Measurements from ENCODE around the gene GHR.
A peak's percentile ranks its signal among the peaks of the same experiment; 100 is the strongest.

The GHR gene

DNA sequence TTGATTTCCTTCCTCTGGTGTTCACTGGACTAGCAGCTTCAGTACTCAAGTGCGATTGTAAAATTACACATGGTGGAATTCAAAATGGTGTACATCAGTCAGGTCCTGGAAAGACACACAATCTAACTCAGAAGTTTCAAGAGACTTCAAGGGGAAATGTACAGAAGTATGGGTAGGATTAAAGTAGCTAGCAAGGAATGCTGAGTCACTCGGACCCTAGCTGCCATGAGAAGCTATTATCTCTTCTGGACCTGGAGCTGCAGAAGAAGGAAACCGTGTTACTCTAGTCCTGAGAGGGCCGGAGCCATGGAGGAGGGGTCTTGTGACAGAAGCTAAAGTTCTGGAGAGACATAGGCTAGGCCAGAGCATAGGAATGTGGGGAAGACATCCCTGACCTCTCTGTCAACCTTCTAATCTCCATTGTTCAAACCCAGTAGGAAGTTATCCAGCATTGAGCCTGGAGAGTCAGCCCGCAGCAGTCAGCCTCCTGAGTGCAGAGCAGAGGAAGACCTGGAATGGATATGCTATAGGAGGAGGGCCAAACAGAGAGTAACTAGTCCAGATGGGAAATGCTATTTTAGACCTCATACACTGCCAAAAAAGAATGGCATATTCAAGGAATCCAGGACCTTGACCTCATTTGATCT is 84.3 kb downstream of the GHR start:
- no peaks in the 10 kb centered on the region for H3K27me3 ChIP-seq (ENCODE audit: control insufficient read depth in 2 of 2, insufficient read depth in 2 of 2, low read length in 2 of 2)
- H3K4me1 ChIP-seq (ENCODE audit: control insufficient read depth in 2 of 2, insufficient read depth in 2 of 2, low read length in 2 of 2) = no peaks in the 10 kb centered on the region
- H3K36me3 ChIP-seq (ENCODE audit: control insufficient read depth in 2 of 2, insufficient read depth in 2 of 2, low read length in 2 of 2) = no peaks in the 10 kb centered on the region
- H3K9ac ChIP-seq (ENCODE audit: low read depth in 1 of 2, low read length in 2 of 2) = no peak overlapping the region
- H3K27ac ChIP-seq (ENCODE audit: low read depth in 2 of 2, low read length in 2 of 2) = no peak overlapping the region
- H3K4me3 ChIP-seq (ENCODE audit: low read length in 2 of 2) = no peak overlapping the region
- no peaks in the 10 kb centered on the region for H3K9me3 ChIP-seq (ENCODE audit: control insufficient read depth in 2 of 2, low read length in 2 of 2)

DNA sequence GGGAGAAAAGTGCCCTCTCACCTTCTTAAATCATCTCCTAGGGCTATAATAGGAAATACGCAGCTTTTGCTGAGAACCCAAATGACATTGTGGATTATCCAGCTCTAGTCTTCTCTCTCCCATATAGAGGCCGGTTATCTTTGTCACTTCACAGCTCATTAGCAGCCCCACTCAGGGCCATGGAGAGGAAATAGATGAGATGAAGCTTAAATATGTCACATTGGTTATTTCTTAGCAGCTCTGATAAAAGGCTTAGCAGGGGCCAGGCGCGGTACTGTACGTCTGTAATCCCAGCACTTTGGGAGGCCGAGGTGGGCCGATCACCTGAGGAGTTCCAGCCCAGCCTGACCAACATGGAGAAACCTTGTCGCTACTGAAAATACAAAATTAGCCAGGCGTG is 90.0 kb downstream of the GHR start:
- no peak overlapping the region for H3K27ac ChIP-seq (ENCODE audit: low read depth in 2 of 2, low read length in 2 of 2)
- H3K4me1 ChIP-seq (ENCODE audit: control insufficient read depth in 2 of 2, insufficient read depth in 2 of 2, low read length in 2 of 2) = peaks cover 0 to 18% of the 10 kb centered on the region in 2 donors
- no peaks in the 10 kb centered on the region for H3K9me3 ChIP-seq (ENCODE audit: control insufficient read depth in 2 of 2, low read length in 2 of 2)
- no peaks in the 10 kb centered on the region for H3K27me3 ChIP-seq (ENCODE audit: control insufficient read depth in 2 of 2, insufficient read depth in 2 of 2, low read length in 2 of 2)
- no peak overlapping the region for H3K9ac ChIP-seq (ENCODE audit: low read depth in 1 of 2, low read length in 2 of 2)
- no peak overlapping the region for H3K4me3 ChIP-seq (ENCODE audit: low read length in 2 of 2)
- no peaks in the 10 kb centered on the region for H3K36me3 ChIP-seq (ENCODE audit: control insufficient read depth in 2 of 2, insufficient read depth in 2 of 2, low read length in 2 of 2)

DNA sequence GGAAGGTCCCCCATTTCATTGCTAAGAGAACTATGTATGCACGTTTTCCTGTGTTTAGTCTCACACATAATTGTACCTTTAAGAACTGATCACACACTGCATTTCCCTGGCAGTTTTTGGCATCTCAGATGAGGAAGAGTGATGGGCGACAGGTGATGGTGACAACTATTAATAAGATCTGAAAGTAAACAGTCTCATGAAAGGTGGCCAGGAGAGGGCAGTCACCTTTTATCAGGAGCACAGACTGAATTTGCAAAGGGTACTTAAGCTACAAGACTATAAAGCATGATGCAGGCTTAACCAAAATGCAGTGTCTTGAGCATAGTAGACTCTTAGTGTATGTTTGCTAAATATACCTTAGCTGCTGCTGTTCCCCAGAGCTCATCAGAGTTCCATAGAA is 91.5 kb downstream of the GHR start:
- H3K36me3 ChIP-seq (ENCODE audit: control insufficient read depth in 2 of 2, insufficient read depth in 2 of 2, low read length in 2 of 2) = no peaks in the 10 kb centered on the region
- H3K27ac ChIP-seq (ENCODE audit: low read depth in 2 of 2, low read length in 2 of 2) = no peak overlapping the region
- no peaks in the 10 kb centered on the region for H3K27me3 ChIP-seq (ENCODE audit: control insufficient read depth in 2 of 2, insufficient read depth in 2 of 2, low read length in 2 of 2)
- no peak overlapping the region for H3K9ac ChIP-seq (ENCODE audit: low read depth in 1 of 2, low read length in 2 of 2)
- peaks cover 0 to 25% of the 10 kb centered on the region in 2 donors for H3K4me1 ChIP-seq (ENCODE audit: control insufficient read depth in 2 of 2, insufficient read depth in 2 of 2, low read length in 2 of 2)
- no peak overlapping the region for H3K4me3 ChIP-seq (ENCODE audit: low read length in 2 of 2)
- H3K9me3 ChIP-seq (ENCODE audit: control insufficient read depth in 2 of 2, low read length in 2 of 2) = no peaks in the 10 kb centered on the region

- peaks cover 0 to 31% of the 10 kb centered on the region in 2 donors for H3K4me1 ChIP-seq (ENCODE audit: control insufficient read depth in 2 of 2, insufficient read depth in 2 of 2, low read length in 2 of 2)
- H3K36me3 ChIP-seq (ENCODE audit: control insufficient read depth in 2 of 2, insufficient read depth in 2 of 2, low read length in 2 of 2) = no peaks in the 10 kb centered on the region
- no peak overlapping the region for H3K27ac ChIP-seq (ENCODE audit: low read depth in 2 of 2, low read length in 2 of 2)
- no peak overlapping the region for H3K9ac ChIP-seq (ENCODE audit: low read depth in 1 of 2, low read length in 2 of 2)
- H3K27me3 ChIP-seq (ENCODE audit: control insufficient read depth in 2 of 2, insufficient read depth in 2 of 2, low read length in 2 of 2) = no peaks in the 10 kb centered on the region
- no peaks in the 10 kb centered on the region for H3K9me3 ChIP-seq (ENCODE audit: control insufficient read depth in 2 of 2, low read length in 2 of 2)
- H3K4me3 ChIP-seq (ENCODE audit: low read length in 2 of 2) = no peak overlapping the region
These were observed 92.3 kb downstream of the GHR start for GRCh38 chr5:42515504-42515903.

- Histone ChIP-seq H3K36me3 (ENCODE audit: control insufficient read depth in 2 of 2, insufficient read depth in 2 of 2, low read length in 2 of 2) (no peaks in the 10 kb centered on the region), H3K4me1 (ENCODE audit: control insufficient read depth in 2 of 2, insufficient read depth in 2 of 2, low read length in 2 of 2) (peaks cover 3 to 38% of the 10 kb centered on the region in 2 donors), H3K27ac (ENCODE audit: low read depth in 2 of 2, low read length in 2 of 2) (peak overlapping the region in 1 of 2 donors; percentile 2), H3K9ac (ENCODE audit: low read depth in 1 of 2, low read length in 2 of 2) (no peak overlapping the region), H3K9me3 (ENCODE audit: control insufficient read depth in 2 of 2, low read length in 2 of 2) (no peaks in the 10 kb centered on the region), H3K27me3 (ENCODE audit: control insufficient read depth in 2 of 2, insufficient read depth in 2 of 2, low read length in 2 of 2) (no peaks in the 10 kb centered on the region), H3K4me3 (ENCODE audit: low read length in 2 of 2) (no peak overlapping the region)
These were observed 93.2 kb downstream of the GHR start for GRCh38 chr5:42516282-42517042.

DNA sequence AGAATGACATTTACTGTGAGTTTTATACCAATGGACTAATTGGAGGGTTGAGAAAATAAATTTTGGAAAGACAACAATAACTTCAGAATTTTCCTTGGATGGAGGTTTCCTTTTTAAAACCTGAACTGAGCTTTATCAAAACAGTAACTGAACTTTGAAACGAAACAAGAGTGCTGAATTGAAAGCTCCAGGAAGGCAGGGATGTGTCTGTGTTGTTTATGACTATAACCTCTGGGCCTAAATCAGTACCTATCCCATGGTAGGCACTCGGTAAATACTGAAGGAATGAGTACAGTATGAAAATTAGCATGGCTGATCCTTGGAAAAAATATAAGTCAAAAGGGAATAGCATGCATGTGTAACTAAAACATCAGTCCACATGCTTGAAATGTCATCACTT is 93.9 kb downstream of the GHR start:
- Histone ChIP-seq H3K9ac (ENCODE audit: low read depth in 1 of 2, low read length in 2 of 2) (no peak overlapping the region), H3K4me3 (ENCODE audit: low read length in 2 of 2) (no peak overlapping the region), H3K27me3 (ENCODE audit: control insufficient read depth in 2 of 2, insufficient read depth in 2 of 2, low read length in 2 of 2) (no peaks in the 10 kb centered on the region), H3K4me1 (ENCODE audit: control insufficient read depth in 2 of 2, insufficient read depth in 2 of 2, low read length in 2 of 2) (peaks cover 3 to 38% of the 10 kb centered on the region in 2 donors), H3K36me3 (ENCODE audit: control insufficient read depth in 2 of 2, insufficient read depth in 2 of 2, low read length in 2 of 2) (no peaks in the 10 kb centered on the region), H3K9me3 (ENCODE audit: control insufficient read depth in 2 of 2, low read length in 2 of 2) (no peaks in the 10 kb centered on the region), H3K27ac (ENCODE audit: low read depth in 2 of 2, low read length in 2 of 2) (peak overlapping the region in 1 of 2 donors; percentile 2)

DNA sequence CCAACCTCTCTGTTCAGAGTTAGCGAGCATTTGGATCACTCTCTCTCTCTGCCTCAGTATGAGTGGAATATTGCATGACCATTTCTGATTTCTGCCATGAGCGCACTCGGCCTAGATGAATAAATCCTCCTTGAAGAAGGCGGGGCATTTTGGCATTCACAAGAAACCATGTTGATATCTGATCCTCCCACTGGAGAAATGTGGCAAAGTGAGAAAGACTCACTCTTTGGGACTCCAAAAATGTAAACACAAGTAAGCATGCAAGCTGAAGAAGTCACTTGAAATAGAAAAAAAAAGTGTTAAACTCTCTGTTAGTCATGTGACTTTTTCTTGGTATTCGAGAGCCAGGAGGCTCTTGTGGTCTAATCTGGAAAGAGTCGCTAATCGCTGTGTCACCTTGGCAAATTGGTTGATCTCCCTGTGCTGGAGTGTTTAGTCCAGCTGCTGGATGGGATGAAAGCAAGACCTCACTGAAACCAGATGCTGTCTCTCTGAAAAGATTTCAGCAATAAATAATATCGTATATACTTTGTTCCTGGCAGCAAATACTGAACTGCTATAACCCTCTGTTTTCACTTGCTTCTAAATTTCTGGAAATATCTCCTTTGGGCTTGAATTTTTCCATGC is 95.5 kb downstream of the GHR start:
- H3K9ac ChIP-seq (ENCODE audit: low read depth in 1 of 2, low read length in 2 of 2) = no peak overlapping the region
- no peaks in the 10 kb centered on the region for H3K9me3 ChIP-seq (ENCODE audit: control insufficient read depth in 2 of 2, low read length in 2 of 2)
- no peaks in the 10 kb centered on the region for H3K27me3 ChIP-seq (ENCODE audit: control insufficient read depth in 2 of 2, insufficient read depth in 2 of 2, low read length in 2 of 2)
- H3K36me3 ChIP-seq (ENCODE audit: control insufficient read depth in 2 of 2, insufficient read depth in 2 of 2, low read length in 2 of 2) = no peaks in the 10 kb centered on the region
- H3K27ac ChIP-seq (ENCODE audit: low read depth in 2 of 2, low read length in 2 of 2) = no peak overlapping the region
- H3K4me3 ChIP-seq (ENCODE audit: low read length in 2 of 2) = no peak overlapping the region
- peaks cover 3 to 38% of the 10 kb centered on the region in 2 donors for H3K4me1 ChIP-seq (ENCODE audit: control insufficient read depth in 2 of 2, insufficient read depth in 2 of 2, low read length in 2 of 2)

GRCh38 chr5:42520203-42520602 is 97.0 kb downstream of the GHR start:
- peaks cover 3 to 37% of the 10 kb centered on the region in 2 donors for H3K4me1 ChIP-seq (ENCODE audit: control insufficient read depth in 2 of 2, insufficient read depth in 2 of 2, low read length in 2 of 2)
- no peak overlapping the region for H3K9ac ChIP-seq (ENCODE audit: low read depth in 1 of 2, low read length in 2 of 2)
- H3K36me3 ChIP-seq (ENCODE audit: control insufficient read depth in 2 of 2, insufficient read depth in 2 of 2, low read length in 2 of 2) = no peaks in the 10 kb centered on the region
- H3K27ac ChIP-seq (ENCODE audit: low read depth in 2 of 2, low read length in 2 of 2) = peak overlapping the region; percentile 13 to 71
- H3K27me3 ChIP-seq (ENCODE audit: control insufficient read depth in 2 of 2, insufficient read depth in 2 of 2, low read length in 2 of 2) = no peaks in the 10 kb centered on the region
- H3K9me3 ChIP-seq (ENCODE audit: control insufficient read depth in 2 of 2, low read length in 2 of 2) = no peaks in the 10 kb centered on the region
- H3K4me3 ChIP-seq (ENCODE audit: low read length in 2 of 2) = no peak overlapping the region

GRCh38 chr5:42520957-42521356 is 97.7 kb downstream of the GHR start:
- H3K27me3 ChIP-seq (ENCODE audit: control insufficient read depth in 2 of 2, insufficient read depth in 2 of 2, low read length in 2 of 2) = no peaks in the 10 kb centered on the region
- H3K4me1 ChIP-seq (ENCODE audit: control insufficient read depth in 2 of 2, insufficient read depth in 2 of 2, low read length in 2 of 2) = peaks cover 3 to 33% of the 10 kb centered on the region in 2 donors
- H3K9ac ChIP-seq (ENCODE audit: low read depth in 1 of 2, low read length in 2 of 2) = no peak overlapping the region
- H3K27ac ChIP-seq (ENCODE audit: low read depth in 2 of 2, low read length in 2 of 2) = peak overlapping the region; percentile 13 to 71
- no peak overlapping the region for H3K4me3 ChIP-seq (ENCODE audit: low read length in 2 of 2)
- H3K36me3 ChIP-seq (ENCODE audit: control insufficient read depth in 2 of 2, insufficient read depth in 2 of 2, low read length in 2 of 2) = no peaks in the 10 kb centered on the region
- no peaks in the 10 kb centered on the region for H3K9me3 ChIP-seq (ENCODE audit: control insufficient read depth in 2 of 2, low read length in 2 of 2)

DNA sequence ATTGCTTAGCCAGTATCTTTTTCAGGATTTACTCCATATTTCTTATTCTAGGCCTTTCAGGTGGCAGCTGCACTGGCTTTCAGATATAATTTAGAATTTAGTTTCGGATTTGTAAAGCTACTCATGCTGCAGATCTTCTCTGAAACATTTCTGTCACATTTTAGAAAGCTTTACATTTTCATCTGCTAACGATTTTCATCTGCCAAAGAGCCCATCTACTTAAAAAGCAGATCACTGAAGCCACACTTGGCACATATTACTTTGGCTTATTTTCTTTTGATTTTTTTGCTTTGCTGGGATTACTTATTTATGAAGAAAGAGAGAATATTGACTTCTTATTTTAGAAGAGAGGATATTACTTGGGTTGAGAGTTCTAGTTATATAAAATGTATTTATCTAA is 98.2 kb downstream of the GHR start:
- Histone ChIP-seq H3K4me1 (ENCODE audit: control insufficient read depth in 2 of 2, insufficient read depth in 2 of 2, low read length in 2 of 2) (peaks cover 3 to 30% of the 10 kb centered on the region in 2 donors), H3K36me3 (ENCODE audit: control insufficient read depth in 2 of 2, insufficient read depth in 2 of 2, low read length in 2 of 2) (no peaks in the 10 kb centered on the region), H3K27me3 (ENCODE audit: control insufficient read depth in 2 of 2, insufficient read depth in 2 of 2, low read length in 2 of 2) (no peaks in the 10 kb centered on the region), H3K4me3 (ENCODE audit: low read length in 2 of 2) (no peak overlapping the region), H3K9me3 (ENCODE audit: control insufficient read depth in 2 of 2, low read length in 2 of 2) (no peaks in the 10 kb centered on the region), H3K27ac (ENCODE audit: low read depth in 2 of 2, low read length in 2 of 2) (peak overlapping the region in 1 of 2 donors; percentile 71), H3K9ac (ENCODE audit: low read depth in 1 of 2, low read length in 2 of 2) (no peak overlapping the region)

All from mucosa of rectum (tissue), 2 donors.